GM21367 (cell line): Measurements from ENCODE around the gene SFT2D3.

ENCODE experiments used
- ATAC-seq: cut with Tn5 transposase; IDR thresholded peaks from one replicate; pipeline ENCODE4 v1.9.1; 2021; ENCODE audit not compliant: unreplicated experiment

SFT2D3 gene

GRCh38 chr2:127664065-127664894 is 37.0 kb upstream of the SFT2D3 start:
- no peak for ATAC-seq

DNA sequence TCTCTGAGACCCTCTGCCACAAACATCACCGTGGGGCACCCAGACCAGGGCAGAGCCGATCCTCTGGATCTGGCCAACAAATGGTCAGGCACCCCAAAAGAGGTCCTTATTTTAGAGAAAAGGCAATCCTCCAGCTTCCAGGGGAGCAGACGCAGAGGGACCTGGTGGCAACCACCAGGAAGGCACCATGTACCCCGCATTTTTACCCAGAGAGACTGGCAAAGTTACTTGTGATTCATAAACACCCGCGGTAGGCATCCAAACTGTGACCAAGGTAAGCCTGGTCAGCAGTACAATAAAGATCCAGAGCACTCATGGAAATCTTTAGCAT is 36.4 kb upstream of the SFT2D3 start:
- ATAC-seq: no peak

- ATAC-seq: no peak
Observed at GRCh38 chr2:127665267-127665893, 35.9 kb upstream of the SFT2D3 start.

DNA sequence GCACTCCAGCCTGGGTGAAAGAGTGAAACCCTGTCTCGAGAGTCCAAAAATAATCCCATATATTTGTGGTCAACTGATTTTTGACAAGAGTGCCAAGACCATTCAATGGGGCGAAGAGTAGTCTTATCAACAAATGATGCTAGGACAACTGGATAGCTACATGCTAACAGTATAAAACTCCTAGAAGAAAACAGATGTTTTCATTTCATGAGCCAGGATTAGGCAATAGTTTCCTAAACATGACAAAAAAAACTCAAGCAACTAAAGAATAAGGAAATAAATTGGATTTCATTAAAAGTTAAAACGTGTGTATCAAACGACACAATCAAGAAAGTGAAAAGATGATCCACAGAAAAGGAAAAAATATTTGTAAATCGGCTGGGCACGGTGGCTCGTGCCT is 32.2 kb upstream of the SFT2D3 start:
- ATAC-seq: no peak

GRCh38 chr2:127670055-127670956 is 31.0 kb upstream of the SFT2D3 start:
- no peak for ATAC-seq

DNA sequence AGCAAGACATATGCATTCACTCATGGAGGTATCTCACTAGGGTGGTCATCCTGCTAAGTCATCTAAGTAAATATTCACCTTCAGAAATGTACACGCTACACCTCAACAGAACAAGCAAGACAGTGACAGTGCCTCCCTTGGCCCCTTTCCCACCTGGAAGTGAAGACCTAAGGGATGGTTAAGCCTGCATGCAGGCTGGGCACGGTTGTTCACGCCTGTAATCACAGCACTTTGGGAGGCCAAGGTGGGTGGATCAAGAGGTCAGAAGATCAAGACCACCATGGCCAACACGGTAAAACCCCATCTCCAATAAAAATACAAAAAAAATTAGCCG is 30.4 kb upstream of the SFT2D3 start:
- ATAC-seq: no peak

GRCh38 chr2:127671557-127672302 is 29.6 kb upstream of the SFT2D3 start:
- ATAC-seq: no peak

DNA sequence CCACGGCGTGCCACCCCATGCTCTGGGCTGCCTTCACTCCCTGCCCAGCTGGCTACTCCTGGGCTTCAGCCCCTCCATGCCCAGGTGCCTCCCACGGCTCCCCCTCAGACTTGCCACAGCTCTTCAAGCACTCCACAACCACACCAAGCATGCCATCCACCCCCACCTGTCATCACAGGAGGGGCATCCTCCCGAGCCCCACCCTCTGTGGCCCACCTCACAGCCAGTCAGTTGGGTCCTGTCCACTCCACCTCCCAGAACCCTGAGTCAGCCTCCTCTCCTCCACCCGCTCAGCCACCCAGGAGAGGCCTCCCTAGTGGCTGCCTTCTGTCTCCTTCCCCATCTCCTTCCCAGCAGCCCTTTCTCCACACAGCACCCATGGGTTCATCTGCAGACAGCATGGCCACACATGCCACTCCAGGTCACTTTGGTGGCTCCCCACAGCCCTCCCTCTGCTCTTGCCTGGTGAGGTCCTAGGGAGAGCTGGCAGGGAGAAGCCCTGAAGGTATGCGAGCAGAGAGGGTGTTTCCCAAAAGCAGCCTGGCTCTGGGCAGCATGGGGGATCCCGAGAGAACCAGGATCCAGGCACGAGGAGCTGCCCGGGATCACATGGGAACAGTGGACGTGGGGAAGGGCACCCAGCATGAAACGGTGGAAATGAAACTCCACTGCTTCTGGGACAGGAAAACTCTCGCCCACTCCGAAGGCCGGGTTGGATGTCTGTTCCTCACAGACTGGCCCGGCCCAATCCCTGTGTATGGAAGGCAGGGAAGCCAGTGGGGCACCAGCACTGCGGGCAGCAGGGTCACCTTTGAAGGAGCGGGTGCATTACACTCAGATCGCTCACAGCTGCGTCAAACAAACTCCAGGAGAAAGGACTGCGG is 28.7 kb upstream of the SFT2D3 start:
- no peak for ATAC-seq

- no peak for ATAC-seq
Observed at GRCh38 chr2:127673291-127674069, 27.8 kb upstream of the SFT2D3 start.

DNA sequence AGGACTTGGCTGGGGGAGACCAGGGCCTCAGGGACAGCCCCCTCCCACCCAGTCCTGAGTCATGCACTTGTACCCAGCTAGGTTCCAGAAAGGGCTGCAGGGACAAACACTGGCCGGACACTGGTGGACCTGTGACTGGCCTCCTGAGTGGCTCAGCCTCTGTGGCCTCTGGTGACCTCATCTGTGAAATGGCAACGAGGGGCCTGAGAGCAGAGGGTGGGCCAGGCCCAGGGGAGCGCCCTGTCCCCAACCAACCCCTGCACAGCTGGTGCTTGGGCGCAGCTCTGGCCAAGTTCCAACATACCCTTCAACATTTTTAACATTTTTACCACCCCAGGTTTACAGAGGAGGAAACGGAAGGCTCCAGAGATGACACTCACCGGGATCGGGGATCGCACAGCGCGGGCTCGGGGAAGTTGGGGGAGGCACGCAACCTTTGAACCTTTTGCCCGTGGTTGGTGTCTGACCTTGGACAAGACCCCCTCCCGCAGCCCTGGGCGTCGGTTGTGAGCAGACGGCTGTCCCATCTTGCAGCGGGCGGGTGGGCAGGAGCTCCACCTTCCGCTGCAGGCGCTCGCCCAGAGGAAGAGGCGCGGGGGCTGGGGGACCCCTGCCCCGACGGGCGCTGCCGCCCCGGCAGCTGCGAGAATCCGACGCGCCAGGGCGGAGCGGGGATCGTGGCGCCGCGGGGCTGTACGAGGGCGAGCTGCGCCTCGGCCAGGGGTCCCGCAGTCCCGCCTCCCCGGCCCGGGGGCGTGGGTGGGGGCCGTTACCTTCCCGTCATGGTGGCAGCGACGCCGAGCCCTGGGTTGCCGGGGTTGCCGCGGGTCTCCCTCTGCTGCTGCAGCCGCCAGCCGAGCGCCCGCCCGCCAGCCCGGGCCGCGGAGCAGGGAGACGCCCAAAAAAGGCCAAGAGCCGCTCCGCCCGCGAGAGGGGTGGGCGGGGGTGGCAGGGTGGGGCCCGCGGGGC is 26.8 kb upstream of the SFT2D3 start:
- no peak for ATAC-seq

DNA sequence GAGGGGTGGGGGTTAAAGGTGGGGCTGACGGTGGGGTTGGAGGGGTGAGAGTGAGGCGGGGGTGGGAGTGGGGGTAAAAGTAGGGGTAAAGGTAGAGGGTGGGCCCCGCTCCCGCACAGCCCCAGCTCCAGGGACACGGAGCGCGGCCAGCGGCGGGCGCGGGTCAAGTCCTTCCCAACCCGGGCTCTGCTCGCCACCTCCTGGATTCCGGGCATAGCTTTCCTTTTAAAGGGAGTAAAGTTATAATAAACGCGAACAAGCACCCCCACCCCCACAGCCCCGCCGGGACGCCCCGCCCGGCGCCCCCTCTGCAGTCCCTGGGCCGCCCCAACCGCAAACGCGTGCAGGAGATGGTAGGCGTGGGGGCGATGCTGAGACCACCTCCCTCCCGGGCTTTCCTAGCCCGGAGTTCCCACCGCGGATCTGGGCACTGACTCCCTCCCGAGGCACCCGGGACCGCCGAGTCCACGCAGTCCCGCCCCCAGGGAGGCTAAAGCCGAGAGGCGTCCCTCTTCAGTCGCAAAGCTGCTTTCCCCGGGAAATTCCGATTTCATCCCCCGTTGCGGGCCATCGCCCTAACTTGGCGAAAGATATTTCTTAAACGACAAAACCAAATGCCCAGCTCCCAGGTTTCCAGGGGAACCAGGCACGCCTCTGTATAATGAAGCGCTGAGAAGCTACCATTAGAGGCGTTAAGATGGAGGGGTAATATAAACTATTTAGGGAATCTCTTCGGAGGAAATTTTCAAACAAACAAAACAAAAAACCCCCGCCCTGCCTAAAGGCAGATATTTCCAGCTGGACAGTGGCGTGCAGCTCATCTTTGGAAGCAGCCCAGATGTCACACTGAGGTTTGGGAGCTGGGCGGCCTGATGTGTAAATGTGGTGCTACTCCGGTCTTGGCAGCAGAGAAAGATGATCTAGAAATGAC is 25.7 kb upstream of the SFT2D3 start, which contains the start of gene LIMS2:
LIMS2 (minus strand) TSS at position 200 of the 931 bp plus-strand sequence. CDS start 506 bp downstream, outside the sequence.
- ATAC-seq: no peak

DNA sequence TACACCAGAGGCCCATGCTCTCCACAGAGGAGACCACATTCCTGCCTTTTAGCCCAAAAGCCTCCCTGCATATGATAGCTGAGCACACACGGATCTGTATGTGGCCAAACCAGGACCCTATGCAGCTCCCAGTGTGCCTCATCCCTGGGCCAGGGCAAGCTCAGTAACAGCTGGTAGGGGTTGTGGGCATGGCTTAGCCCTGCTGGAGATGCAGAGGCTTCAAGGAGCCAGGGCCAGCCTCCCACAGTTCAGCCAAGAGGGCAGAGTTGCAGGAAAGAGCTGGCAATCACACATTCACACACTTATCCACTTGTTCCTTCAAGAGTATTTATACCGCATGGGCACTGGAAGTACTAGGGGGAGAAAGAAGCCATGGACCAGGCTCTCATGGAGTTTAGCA is 24.4 kb upstream of the SFT2D3 start:
- ATAC-seq: no peak

- no peak for ATAC-seq
Observed at GRCh38 chr2:127678531-127678930, 22.8 kb upstream of the SFT2D3 start.

GRCh38 chr2:127678991-127679390 is 22.3 kb upstream of the SFT2D3 start:
- ATAC-seq: no peak

DNA sequence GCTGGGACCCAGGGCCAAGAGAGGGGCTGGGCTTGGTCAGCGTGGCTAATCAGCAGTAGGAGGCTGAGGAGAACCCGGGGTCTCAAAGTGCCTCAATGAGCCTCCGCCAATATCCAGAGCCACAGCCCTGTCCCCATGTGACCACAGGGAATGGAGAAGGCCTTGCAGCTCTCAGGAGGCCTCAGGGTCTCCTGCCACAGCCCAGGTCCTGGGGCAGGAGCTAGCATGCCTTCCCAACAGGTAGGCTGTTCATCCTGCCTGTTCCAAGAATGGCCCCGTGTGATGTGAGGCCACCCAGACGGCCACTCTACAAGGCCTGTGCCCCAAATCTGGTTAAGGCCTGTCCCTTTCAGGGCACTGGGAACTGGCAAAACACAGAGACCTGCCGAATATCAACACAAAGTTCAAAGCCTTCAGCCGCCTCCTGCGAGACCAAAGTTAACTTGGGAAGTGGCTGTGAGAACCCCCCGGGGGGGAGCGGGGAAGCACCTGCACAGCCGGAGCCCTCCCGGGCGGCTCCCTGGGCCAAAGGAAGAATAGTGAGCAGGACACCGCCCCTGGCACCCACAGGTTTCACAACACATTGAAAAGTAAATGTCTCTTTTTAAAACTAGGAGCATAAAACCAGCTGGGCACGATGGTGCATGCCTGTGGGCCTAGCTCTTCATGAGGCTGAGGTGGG is 21.5 kb upstream of the SFT2D3 start:
- no peak for ATAC-seq

- ATAC-seq: no peak
Observed at GRCh38 chr2:127680706-127681287, 20.5 kb upstream of the SFT2D3 start.
